Dermis blood vessel endothelial cell (primary cell): ENCODE data around the gene MRTFB. TPM values are rescaled to one million over a fixed set of nuclear protein-coding genes. Genes with fewer than 3 reads are reported as not detected.

Experiments used
- DNase-seq: peaks from one replicate; pipeline ENCODE4 v3.0.0; 2010
- total RNA-seq: library from RNA; depleted of rRNA; stranded (reverse); fragments of >200 nt; gene quantifications from 2 replicates; pipeline ENCODE4 v1.2.3, GENCODE V29; 2014

MRTFB gene
- total RNA-seq, 1 donor from 2014 or later: 20.8 TPM

- DNase-seq: no peak
Measured at GRCh38 chr16:14063618-14064581, 7.2 kb upstream of the MRTFB start.

DNA sequence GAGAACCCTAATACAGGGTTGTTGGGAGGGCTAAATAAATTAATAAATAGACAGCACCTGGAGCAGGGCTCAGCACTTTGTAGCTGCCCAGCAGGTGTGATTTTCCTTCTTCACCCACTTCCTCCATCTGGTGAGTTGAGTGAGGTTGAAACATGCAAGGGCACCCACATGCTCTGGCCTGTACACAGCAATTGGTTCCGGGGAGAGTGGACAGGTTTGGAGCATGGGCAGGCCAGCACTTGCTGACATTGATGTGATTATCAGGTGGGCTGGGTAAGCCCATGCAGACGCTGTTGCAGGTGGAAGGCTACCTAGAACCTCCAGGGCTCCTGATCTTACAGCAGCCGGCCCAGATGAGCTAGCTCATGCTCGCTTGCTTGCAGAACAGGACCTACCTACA, 1.3 kb upstream of the MRTFB start:
- DNase-seq: no peak

DNA sequence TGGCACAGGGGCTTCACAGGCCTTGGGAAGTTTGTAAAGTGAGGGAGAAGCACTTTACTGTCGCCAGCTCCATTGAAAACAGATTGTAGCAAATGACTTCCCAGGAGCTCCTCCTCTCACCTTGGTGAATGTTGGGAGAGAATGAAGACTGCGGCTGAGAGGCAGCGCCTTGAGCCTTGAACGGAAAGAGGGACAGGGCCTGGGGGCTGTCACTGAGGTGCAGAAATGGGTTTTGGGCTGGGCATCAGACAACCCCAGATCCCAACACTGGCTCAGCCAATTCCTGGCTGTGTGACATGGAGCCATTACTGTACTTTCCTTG, 603 bp upstream of the MRTFB start:
- no peak for DNase-seq

GRCh38 chr16:14071576-14072271, 605 bp downstream of the MRTFB start:
- DNase-seq: peak; percentile 43

DNA sequence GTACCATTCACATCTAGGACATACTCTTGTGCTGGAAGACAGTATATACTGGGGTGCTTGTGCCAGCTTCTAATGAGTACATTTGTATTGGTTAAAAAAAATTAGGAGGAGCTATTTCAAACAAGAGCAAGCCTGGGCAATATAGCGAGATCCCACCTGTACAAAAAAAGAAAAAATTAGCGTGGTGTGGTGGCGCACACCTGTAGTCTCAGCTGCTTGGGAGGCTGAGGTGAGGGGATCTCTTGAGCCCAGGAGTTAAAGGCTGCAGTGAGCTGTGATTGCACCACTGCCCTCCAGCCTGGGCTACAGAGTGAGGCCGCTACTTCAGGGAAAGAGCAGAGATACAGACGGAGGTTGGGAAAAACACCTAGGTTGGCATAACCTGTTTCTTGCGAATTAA, 1.2 kb downstream of the MRTFB start:
- no peak for DNase-seq

- no peak for DNase-seq
Measured at GRCh38 chr16:14074544-14074943, 3.4 kb downstream of the MRTFB start.

DNA sequence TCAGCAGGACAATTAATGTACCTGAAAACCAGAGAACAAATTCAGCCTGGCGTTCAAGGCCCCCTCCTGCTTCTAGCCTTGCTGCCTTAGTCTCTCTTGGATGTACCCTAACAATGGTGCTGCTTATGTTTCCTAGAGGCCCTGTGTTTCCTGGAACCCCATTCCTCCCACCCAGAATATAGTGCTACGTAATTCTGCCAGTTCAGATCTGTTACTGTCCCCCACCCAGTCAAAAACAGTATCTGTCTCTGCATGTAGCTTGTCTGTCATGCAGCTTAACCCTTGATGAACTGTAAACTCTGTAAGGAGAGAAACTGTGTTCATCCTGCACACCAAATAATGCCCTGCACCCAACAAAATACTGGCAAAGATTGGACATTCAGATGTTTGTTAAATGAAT, 6.8 kb downstream of the MRTFB start:
- no peak for DNase-seq

DNA sequence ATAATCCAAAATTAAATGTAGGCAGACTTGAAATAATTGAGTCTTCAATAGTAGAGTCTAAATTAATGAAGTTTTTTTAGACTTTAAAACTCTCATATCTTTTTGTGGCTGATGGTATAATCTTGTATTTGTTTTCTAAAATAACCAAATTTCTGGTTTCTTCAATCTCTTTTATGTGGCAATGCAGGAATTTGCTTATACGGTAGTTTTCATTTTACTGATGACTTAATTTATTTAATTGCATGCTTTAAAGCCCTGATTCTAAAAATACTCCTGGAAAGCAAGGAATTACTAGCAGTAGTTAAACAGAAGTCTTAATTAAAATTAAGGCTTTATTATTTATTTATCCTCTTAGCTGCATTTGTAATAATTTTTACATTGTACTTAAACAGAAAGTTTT, 15.4 kb downstream of the MRTFB start:
- no peak for DNase-seq

DNA sequence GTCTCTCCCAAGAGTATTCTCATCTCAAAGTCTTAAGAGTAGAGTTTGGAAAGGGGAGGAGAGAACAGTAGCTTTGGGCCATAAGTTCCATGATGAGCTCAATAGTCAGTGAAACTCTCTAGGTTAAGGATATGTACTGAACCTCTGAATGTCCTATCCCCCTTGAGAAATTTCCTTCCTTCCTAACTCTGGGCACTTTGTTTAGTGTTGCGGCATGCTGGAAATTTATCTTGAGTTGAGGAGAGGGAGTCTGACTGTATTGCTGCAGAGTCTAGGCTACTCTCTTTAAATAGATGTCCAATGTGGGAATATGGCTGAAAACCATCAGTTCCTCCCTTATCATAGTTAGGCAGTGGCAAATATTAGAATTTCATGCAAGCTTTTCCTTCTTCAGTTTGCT, 16.1 kb downstream of the MRTFB start:
- no peak for DNase-seq

DNA sequence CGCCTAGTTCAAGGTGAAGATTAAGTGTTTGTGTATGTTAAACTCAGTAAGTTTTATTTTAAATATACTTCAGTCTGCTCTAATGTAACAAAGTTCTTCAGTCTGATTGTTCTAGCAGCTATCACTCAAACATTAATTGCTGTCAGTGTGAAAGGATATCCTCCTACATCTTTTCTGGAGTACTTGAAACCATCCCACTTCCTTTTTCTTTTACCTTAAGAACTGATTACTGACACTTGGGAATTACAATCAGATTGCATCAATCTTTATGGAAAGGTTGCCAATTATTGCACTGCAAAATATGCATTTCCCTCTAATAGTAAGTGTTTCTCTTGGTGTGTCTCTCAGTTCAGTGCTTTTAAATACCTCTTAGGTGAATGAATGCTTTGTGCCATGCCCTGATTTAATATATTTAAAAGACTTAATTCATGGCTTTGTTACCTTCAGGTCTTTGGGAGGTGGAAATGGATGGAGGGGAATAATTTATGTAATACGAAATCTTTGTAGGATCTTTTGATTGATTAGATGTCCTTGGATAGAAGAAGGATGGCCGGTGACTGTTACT, 16.6 kb downstream of the MRTFB start:
- no peak for DNase-seq

DNA sequence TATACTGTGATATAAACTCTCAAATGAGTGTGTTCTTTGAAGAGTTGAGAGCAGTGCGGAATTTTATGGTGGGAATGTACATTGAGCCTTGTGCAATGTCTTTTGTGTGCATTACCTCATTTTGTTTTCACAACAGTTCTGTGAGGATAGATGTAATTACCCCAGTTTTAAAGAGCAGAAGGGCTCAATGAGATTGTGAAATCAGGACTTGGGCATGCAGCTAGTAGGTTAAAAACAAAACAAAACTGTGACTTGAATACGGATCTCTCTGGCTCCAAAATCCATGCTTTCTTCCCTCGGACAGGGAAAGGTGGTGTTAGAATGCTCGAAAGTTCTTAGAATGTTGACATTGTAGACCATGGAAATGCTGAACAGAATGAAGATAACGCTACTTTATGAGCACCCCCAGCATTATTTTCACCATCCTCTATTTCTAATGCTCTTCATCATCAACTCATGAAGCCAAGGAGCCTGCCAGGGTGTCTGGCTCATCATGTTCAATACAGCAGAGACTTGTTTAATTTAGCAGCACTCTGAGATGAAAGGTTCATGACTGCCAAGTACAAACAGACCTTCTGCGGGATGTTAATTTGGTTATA, 17.1 kb downstream of the MRTFB start:
- no peak for DNase-seq

DNA sequence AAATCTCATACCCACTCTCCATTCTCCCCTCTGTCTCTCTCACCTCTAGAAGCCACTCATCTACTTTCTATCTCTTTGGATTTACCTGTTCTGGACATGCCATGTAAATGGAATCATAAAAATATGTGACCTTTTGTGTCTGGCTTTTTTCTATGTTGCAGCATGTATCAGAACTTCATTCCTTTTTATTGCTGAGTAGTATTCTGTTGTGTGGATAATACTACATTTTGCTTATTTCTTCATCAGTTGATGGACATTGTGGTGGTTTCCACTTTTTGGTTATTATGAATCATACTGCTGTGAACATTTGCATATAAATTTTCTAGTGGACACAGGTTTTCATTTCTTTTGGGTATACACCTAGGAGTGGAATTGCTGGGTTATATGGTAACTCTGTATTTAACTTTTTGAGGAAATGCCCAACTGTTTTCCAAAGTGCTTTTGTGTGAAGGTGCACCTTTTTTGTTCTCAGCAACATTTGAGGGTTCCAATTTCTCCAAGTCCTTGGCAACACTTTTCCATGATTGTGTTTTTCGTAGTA, 18.2 kb downstream of the MRTFB start:
- DNase-seq: no peak

- peak; percentile 40 for DNase-seq
Measured at GRCh38 chr16:14092561-14092960, 21.4 kb downstream of the MRTFB start.

DNA sequence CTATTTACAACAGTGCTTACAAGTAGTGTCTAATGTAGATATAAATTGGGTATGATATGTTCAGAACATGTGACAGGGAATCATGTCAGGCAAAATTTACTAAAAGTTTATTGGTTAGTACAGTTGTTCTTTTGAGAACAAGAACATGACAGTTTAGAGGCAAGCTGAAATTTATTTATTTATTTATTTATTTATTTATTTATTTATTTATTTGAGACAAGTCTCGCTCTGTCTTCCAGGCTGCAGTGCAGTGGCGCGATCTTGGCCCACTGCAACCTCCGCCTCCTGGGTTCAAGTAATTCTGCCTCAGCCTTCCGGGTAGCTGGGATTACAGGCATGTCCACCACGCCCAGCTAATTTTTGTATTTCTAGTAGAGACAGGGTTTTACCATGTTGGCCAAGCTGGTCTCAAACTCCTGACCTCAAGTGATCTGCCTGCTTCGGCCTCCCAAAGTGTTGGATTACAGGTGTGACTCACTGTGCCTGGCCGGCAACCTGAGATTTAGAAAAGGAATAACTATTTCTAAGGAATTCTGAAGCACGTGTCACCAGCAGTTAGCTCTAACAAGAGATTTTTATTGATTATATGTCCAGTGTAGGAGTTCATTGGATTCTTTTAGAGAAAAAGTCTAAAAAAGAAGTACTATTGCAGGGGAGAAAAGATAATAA, 24.9 kb downstream of the MRTFB start:
- no peak for DNase-seq

- DNase-seq: no peak
Measured at GRCh38 chr16:14097182-14097959, 26.3 kb downstream of the MRTFB start.

DNA sequence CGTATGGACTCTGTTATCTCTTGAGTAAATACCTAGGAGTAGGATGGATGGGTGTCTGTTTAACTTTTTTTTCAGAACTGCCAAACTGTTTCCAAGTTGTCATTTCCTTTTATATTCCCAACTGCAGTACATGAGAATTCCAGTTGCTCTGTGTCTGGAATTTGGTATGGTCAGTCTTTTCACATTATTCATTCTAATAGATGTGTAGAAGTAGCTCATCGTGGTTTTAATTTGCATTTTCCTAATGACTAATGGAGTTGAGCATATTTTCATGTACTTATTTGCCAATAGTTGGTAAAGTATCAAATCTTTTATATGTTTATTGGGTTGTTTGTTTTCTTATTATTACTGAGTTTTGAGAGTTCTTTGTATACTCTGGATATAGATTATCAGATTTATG, 27.0 kb downstream of the MRTFB start:
- no peak for DNase-seq

GRCh38 chr16:14100825-14101224, 29.7 kb downstream of the MRTFB start:
- DNase-seq: no peak

GRCh38 chr16:14101415-14101814, 30.3 kb downstream of the MRTFB start:
- DNase-seq: peak; percentile 48

DNA sequence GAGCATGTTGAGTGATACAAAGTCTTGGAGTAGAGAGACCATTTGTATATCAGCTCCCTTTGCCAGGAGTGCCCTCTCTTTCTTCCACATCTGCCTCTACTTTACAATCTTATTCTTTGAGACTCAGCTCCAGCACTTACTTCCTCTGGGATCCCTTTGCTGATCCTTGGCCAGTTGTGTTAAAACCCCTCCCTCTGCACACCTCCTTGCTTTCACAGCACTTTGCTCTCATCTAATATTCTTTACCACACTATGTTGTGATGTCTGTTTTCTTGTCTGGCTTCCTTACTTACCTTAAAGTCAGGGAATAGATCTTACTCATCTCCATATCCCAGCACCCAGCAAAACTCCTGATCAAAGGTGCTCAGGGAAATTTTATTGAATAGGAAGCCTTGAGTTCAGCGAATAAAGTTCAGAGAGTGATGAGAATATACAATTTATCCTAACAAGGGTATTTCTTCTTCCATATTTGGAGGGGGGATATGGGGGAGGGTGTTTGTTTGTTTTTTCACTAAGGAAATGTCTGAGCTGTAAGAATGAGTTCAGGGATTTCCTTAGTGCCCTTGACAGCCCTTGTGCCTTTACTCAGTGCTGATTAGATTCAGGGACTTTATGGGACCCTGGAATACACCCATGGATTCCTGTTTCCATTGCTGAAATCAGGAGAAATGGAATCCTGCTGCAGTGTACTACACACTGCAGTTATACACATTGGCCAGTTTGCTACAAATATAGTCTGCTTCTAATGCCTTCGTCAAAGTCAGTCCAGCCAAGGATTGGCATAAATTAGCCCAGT, 32.0 kb downstream of the MRTFB start:
- DNase-seq: peak; percentile 65

DNA sequence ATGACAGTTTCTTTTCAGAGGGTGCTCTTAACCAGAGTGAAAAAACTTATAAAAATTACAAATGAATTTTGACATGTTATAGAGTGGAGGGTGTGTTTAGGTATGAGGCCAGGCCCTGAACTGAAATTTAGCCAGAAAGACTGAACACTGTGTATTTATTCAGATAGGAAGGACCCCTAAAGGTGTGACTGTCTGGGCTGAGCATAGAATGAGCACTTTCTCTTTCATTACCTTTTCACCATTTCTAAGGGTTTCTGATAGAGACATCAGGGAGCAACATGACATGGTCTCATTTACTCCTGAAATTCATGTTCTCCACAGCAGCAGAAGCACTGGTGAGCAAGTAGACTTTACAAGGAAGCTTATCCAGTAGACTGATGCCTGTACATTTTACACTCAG, 32.9 kb downstream of the MRTFB start:
- peak; percentile 18 for DNase-seq
